ENCODE results near the gene TTC33. TPM values are rescaled to one million over a fixed set of nuclear protein-coding genes. Genes with fewer than 3 reads are reported as not detected.
"Not testable (repeated sequence)": the region's sequence is repeated elsewhere in the genome, so short reads cannot be mapped to it uniquely, and the experiment has no call there.

The TTC33 gene
- total RNA-seq, 1 experiment from 2014 or later, result 30.2 TPM

DNA sequence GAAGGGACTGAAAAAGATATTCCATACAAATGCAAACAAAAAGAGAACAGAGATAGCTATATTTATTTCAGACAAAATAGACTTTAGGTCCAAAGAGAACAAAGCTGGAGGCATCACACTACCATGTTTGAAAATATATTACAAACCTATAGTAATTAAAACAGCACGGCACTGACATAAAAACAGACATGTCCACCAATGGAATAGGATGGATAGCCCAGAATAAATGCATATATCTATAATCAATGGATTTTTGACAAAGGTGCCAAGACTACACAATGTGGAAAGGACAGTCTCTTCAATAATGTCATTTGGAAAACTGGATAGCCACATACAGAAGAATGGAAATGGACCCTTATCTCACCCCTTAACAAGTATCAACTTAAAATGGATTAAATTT is 32.2 kb upstream of the TTC33 start:
- Histone ChIP-seq H3K4me2 (no peak overlapping the region), H3K79me2 (ENCODE audit: low read depth) (peaks cover 99% of the 10 kb centered on the region), H3K36me3 (ENCODE audit: low read depth) (peaks cover 27% of the 10 kb centered on the region), H3F3A (ENCODE audit: insufficient read depth, low read depth) (peaks cover 4% of the 10 kb centered on the region; the same call in 1 of the 2 replicates), H3K4me1 (replicated peaks; ENCODE audit: insufficient read depth) (no peaks in the 10 kb centered on the region), H3K9me3 (ENCODE audit: insufficient read depth, low read depth) (peaks cover 11% of the 10 kb centered on the region), H2AFZ (no peak overlapping the region), H3K27me3 (ENCODE audit: insufficient read depth, low read depth) (no peaks in the 10 kb centered on the region), H3K9me2 (ENCODE audit: insufficient read depth) (no peaks in the 10 kb centered on the region), H4K20me1 (ENCODE audit: insufficient read depth) (peaks cover 75% of the 10 kb centered on the region), H3K27ac (no peak overlapping the region), H3K4me3 (no peak overlapping the region)
- POLR2A ChIA-PET (ENCODE audit: unreplicated experiment), result interaction anchor here (0.6 to 0.7 kb wide), 2 partner anchors 23 to 1054 kb away, joined by 3 to 17 read pairs; no protein-coding TSS in a partner anchor
- BruUV-seq (replicated peaks), result no TSS peak
- CTCF ChIA-PET, result no interaction called here
- DNase-seq, result no peak
- intact Hi-C loops (cut with micrococcal nuclease; ENCODE audit: unreplicated experiment), result no loop called here
- TF ChIP-seq, protein P1, sequence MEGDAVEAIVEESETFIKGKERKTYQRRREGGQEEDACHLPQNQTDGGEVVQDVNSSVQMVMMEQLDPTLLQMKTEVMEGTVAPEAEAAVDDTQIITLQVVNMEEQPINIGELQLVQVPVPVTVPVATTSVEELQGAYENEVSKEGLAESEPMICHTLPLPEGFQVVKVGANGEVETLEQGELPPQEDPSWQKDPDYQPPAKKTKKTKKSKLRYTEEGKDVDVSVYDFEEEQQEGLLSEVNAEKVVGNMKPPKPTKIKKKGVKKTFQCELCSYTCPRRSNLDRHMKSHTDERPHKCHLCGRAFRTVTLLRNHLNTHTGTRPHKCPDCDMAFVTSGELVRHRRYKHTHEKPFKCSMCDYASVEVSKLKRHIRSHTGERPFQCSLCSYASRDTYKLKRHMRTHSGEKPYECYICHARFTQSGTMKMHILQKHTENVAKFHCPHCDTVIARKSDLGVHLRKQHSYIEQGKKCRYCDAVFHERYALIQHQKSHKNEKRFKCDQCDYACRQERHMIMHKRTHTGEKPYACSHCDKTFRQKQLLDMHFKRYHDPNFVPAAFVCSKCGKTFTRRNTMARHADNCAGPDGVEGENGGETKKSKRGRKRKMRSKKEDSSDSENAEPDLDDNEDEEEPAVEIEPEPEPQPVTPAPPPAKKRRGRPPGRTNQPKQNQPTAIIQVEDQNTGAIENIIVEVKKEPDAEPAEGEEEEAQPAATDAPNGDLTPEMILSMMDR (conservative IDR thresholded peaks at IDR 0.05), result no peak
- no peak for TF ChIP-seq EZH2 (IDR thresholded peaks at IDR 0.05; ENCODE audit: low read depth)

DNA sequence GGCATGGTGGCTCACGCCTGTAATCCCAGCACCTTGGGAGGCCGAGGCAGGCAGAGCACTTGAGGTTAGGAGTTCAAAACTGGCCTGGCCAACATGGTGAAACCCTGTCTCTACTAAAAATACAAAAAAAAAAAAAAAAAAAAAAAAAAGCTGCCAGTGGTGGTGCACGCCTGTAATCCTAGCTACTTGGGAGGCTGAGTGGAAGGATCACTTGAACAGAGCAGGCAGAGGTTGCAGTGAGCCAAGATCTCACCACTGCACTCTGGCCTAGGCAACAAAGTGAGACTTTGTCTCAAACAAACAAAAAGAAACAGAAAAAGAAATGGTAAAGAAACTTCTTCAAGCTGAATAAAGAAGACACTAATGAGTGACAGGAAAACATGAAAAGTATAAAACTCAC is 30.9 kb upstream of the TTC33 start:
- H2AFZ ChIP-seq; CTCF ChIA-PET; H3K4me3 ChIP-seq; H3K27me3 ChIP-seq (ENCODE audit: insufficient read depth, low read depth); DNase-seq; H3K9me2 ChIP-seq (ENCODE audit: insufficient read depth); H3F3A ChIP-seq (ENCODE audit: insufficient read depth, low read depth); BruUV-seq (replicated peaks); H3K4me1 ChIP-seq (replicated peaks; ENCODE audit: insufficient read depth); intact Hi-C loops (cut with micrococcal nuclease; ENCODE audit: unreplicated experiment); H3K4me2 ChIP-seq; H3K27ac ChIP-seq: not testable (repeated sequence)
- Histone ChIP-seq H3K36me3 (ENCODE audit: low read depth) (peaks cover 27% of the 10 kb centered on the region), H4K20me1 (ENCODE audit: insufficient read depth) (peaks cover 75% of the 10 kb centered on the region), H3K9me3 (ENCODE audit: insufficient read depth, low read depth) (peaks cover 11% of the 10 kb centered on the region), H3K79me2 (ENCODE audit: low read depth) (peaks cover 99% of the 10 kb centered on the region)
- POLR2A ChIA-PET (ENCODE audit: unreplicated experiment), result interaction anchor here (0.6 kb wide), 1 partner anchor 614 kb away, joined by 5 read pairs; no protein-coding TSS in a partner anchor

DNA sequence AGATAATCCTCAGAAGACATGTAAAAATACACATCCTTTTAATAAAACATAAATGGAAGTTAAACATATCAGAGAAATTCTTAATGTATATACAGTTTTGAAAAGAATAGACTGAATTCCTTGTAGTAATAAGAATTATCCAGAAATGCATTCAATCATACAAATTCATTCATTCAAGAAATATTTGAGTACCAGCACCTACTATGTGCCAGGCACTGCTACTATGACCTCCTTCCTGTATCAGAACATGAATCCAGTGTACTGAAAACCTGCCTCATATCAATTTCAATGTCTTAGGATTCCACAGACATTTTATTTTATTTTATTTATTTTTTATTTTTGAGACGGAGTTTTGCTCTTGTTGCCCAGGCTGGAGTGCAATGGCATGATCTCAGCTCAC is 29.2 kb upstream of the TTC33 start:
- ChIA-PET POLR2A (ENCODE audit: unreplicated experiment) (no interaction called here), CTCF (interaction anchor here (0.6 kb wide), 1 partner anchor 1289 kb away, joined by 3 read pairs; no protein-coding TSS in a partner anchor)
- Histone ChIP-seq H3K4me2 (no peak overlapping the region), H4K20me1 (ENCODE audit: insufficient read depth) (peaks cover 74% of the 10 kb centered on the region), H3K4me3 (no peak overlapping the region), H3K36me3 (ENCODE audit: low read depth) (peaks cover 21% of the 10 kb centered on the region), H3K9me3 (ENCODE audit: insufficient read depth, low read depth) (peaks cover 11% of the 10 kb centered on the region), H3K27ac (no peak overlapping the region), H3F3A (ENCODE audit: insufficient read depth, low read depth) (peaks cover 3% of the 10 kb centered on the region; the same call in 1 of the 2 replicates), H2AFZ (no peak overlapping the region), H3K4me1 (replicated peaks; ENCODE audit: insufficient read depth) (peaks cover 19% of the 10 kb centered on the region; the same call in 1 of the 2 replicates), H3K9me2 (ENCODE audit: insufficient read depth) (no peaks in the 10 kb centered on the region), H3K79me2 (ENCODE audit: low read depth) (peaks cover 99% of the 10 kb centered on the region), H3K27me3 (ENCODE audit: insufficient read depth, low read depth) (no peaks in the 10 kb centered on the region)
- DNase-seq, result no peak
- TF ChIP-seq EZH2 (IDR thresholded peaks at IDR 0.05; ENCODE audit: low read depth), result no peak
- TF ChIP-seq, protein P1 (conservative IDR thresholded peaks at IDR 0.05), result no peak
- BruUV-seq (replicated peaks), result no TSS peak
- intact Hi-C loops (cut with micrococcal nuclease; ENCODE audit: unreplicated experiment), result no loop called here
